Measurements from ENCODE around the gene TIAM1.

DNA sequence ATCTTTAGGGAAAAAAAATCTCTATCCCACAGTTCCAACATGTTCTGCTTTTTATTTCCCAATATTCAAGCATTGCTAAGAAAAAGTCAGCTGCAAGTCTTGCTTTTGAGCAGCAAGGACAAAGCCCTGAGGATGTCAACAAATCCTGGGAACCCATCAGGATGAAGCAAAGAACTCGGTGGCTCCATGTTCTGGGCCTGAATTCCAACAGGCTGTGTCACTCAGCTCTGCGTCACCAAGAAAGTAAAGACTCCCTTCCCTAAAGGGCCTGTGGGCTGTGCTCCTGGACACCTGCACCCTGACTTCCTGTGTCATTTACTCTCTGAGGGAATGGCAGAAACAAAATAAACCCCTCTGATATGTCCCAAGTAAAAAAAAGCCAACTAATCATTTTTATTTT lies 95.5 kb downstream of the TIAM1 start:
- TF ChIP-seq, protein P1, sequence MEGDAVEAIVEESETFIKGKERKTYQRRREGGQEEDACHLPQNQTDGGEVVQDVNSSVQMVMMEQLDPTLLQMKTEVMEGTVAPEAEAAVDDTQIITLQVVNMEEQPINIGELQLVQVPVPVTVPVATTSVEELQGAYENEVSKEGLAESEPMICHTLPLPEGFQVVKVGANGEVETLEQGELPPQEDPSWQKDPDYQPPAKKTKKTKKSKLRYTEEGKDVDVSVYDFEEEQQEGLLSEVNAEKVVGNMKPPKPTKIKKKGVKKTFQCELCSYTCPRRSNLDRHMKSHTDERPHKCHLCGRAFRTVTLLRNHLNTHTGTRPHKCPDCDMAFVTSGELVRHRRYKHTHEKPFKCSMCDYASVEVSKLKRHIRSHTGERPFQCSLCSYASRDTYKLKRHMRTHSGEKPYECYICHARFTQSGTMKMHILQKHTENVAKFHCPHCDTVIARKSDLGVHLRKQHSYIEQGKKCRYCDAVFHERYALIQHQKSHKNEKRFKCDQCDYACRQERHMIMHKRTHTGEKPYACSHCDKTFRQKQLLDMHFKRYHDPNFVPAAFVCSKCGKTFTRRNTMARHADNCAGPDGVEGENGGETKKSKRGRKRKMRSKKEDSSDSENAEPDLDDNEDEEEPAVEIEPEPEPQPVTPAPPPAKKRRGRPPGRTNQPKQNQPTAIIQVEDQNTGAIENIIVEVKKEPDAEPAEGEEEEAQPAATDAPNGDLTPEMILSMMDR (IDR thresholded peaks at IDR 0.05): no peak
- no peak for TF ChIP-seq ZFX (IDR thresholded peaks at IDR 0.05; ENCODE audit: borderline replicate concordance)
